NT2/D1 (cell line): Measurements from ENCODE around the gene PXT1.
A peak's percentile ranks its signal among the peaks of the same experiment; 100 is the strongest.

ENCODE experiments used
- DNase-seq: peaks from one replicate; pipeline ENCODE4 v3.0.0-alpha.2; 2011; ENCODE audit warnings: low read depth, low spot score
- H3K27me3 ChIP-seq: 2 replicates; pipeline ENCODE4 v1.6.0; 2011; ENCODE audit warnings: mild to moderate bottlenecking; ENCODE audit not compliant: insufficient read length, insufficient read depth
- H3K36me3 ChIP-seq: 2 replicates; pipeline ENCODE4 v1.6.1; 2011; ENCODE audit warnings: mild to moderate bottlenecking, low read length, mixed read lengths; ENCODE audit not compliant: insufficient read depth, insufficient read length
- H3K4me1 ChIP-seq: 2 replicates; pipeline ENCODE4 v1.5.1; 2011; ENCODE audit not compliant: insufficient read depth, insufficient read length
- H3K4me3 ChIP-seq: 2 replicates; pipeline ENCODE4 v1.5.1; 2011; ENCODE audit warnings: low read depth; ENCODE audit not compliant: insufficient read length
- H3K9ac ChIP-seq: 2 replicates; pipeline ENCODE4 v1.6.0; 2011; ENCODE audit warnings: low read depth; ENCODE audit not compliant: insufficient read length
- H3K9me3 ChIP-seq: 2 replicates; pipeline ENCODE4 v1.5.1; 2011; ENCODE audit warnings: mild to moderate bottlenecking, low read length; ENCODE audit not compliant: insufficient read depth
- SUZ12 ChIP-seq: IDR thresholded peaks from 2 replicates; pipeline ENCODE4 v1.6.1; 2011; ENCODE audit not compliant: insufficient read length, insufficient read depth; ENCODE audit errors: extremely low read depth
- YY1 ChIP-seq: IDR thresholded peaks from 2 replicates; pipeline ENCODE4 v1.6.1; 2011; ENCODE audit not compliant: insufficient read length, insufficient read depth
- ZNF274 ChIP-seq: IDR thresholded peaks from 2 replicates; pipeline ENCODE4 v1.6.1; 2011; ENCODE audit warnings: mild to moderate bottlenecking, low read depth, low read length

The PXT1 gene

GRCh38 chr6:36443471-36444428 is 1.1 kb upstream of the PXT1 start:
- TF ChIP-seq ZNF274 = no peak
- no peak for TF ChIP-seq SUZ12
- TF ChIP-seq YY1 = no peak
- Histone ChIP-seq H3K4me1 (peaks cover 2% of the 10 kb centered on the region), H3K9me3 (0 out of 2 replicates have a peak, but pooled peaks cover 6% of the 10 kb centered on the region), H3K36me3 (peaks cover 20% of the 10 kb centered on the region), H3K27me3 (no peaks in the 10 kb centered on the region), H3K4me3 (peak overlapping the region; percentile 86), H3K9ac (peak overlapping the region; percentile 94)
- DNase-seq = no peak

GRCh38 chr6:36442103-36442670 is 467 bp downstream of the PXT1 start:
- DNase-seq = no peak
- Histone ChIP-seq H3K27me3 (no peaks in the 10 kb centered on the region), H3K9me3 (no peaks in the 10 kb centered on the region), H3K36me3 (peaks cover 10% of the 10 kb centered on the region), H3K4me1 (peaks cover 2% of the 10 kb centered on the region), H3K4me3 (peak overlapping the region; percentile 86), H3K9ac (peak overlapping the region; percentile 94)
- TF ChIP-seq SUZ12 = no peak
- no peak for TF ChIP-seq YY1
- TF ChIP-seq ZNF274 = no peak

GRCh38 chr6:36441307-36441894 is 1.3 kb downstream of the PXT1 start:
- Histone ChIP-seq H3K36me3 (peaks cover 10% of the 10 kb centered on the region), H3K4me3 (no peak overlapping the region), H3K4me1 (peaks cover 2% of the 10 kb centered on the region), H3K9me3 (no peaks in the 10 kb centered on the region), H3K27me3 (no peaks in the 10 kb centered on the region), H3K9ac (no peak overlapping the region)
- peak; percentile 78 for DNase-seq
- no peak for TF ChIP-seq ZNF274
- no peak for TF ChIP-seq SUZ12
- no peak for TF ChIP-seq YY1

- H3K4me1 ChIP-seq = no peaks in the 10 kb centered on the region
- TF ChIP-seq YY1 = no peak
- TF ChIP-seq SUZ12 = no peak
These were observed 6.2 kb downstream of the PXT1 start for GRCh38 chr6:36436466-36436865.

GRCh38 chr6:36432151-36432671 is 10.4 kb downstream of the PXT1 start:
- TF ChIP-seq YY1 (no peak), SUZ12 (no peak), ZNF274 (no peak)
- H3K9me3 ChIP-seq = no peaks in the 10 kb centered on the region
- DNase-seq = no peak
- no peaks in the 10 kb centered on the region for H3K36me3 ChIP-seq
- H3K4me1 ChIP-seq = no peaks in the 10 kb centered on the region
- no peak overlapping the region for H3K9ac ChIP-seq
- H3K4me3 ChIP-seq = no peak overlapping the region
- no peaks in the 10 kb centered on the region for H3K27me3 ChIP-seq

More at GRCh38 chr6:36436466-36436865, 6.2 kb downstream of the PXT1 start:
- Histone ChIP-seq H3K36me3 (no peaks in the 10 kb centered on the region), H3K9me3 (no peaks in the 10 kb centered on the region), H3K27me3 (no peaks in the 10 kb centered on the region), H3K4me3 (no peak overlapping the region), H3K9ac (no peak overlapping the region)
- DNase-seq = no peak

- Histone ChIP-seq H3K9me3 (no peaks in the 10 kb centered on the region), H3K9ac (no peak overlapping the region), H3K4me3 (no peak overlapping the region), H3K36me3 (no peaks in the 10 kb centered on the region), H3K27me3 (no peaks in the 10 kb centered on the region), H3K4me1 (no peaks in the 10 kb centered on the region)
- TF ChIP-seq SUZ12 (no peak), ZNF274 (no peak), YY1 (no peak)
- no peak for DNase-seq
These were observed 11.5 kb downstream of the PXT1 start for GRCh38 chr6:36431197-36431596.

- no peak for DNase-seq
- Histone ChIP-seq H3K4me3 (no peak overlapping the region), H3K9me3 (no peaks in the 10 kb centered on the region), H3K9ac (no peak overlapping the region), H3K36me3 (no peaks in the 10 kb centered on the region), H3K27me3 (no peaks in the 10 kb centered on the region), H3K4me1 (no peaks in the 10 kb centered on the region)
- no peak for TF ChIP-seq SUZ12
- no peak for TF ChIP-seq ZNF274
- no peak for TF ChIP-seq YY1
These were observed 12.3 kb downstream of the PXT1 start for GRCh38 chr6:36430351-36430750.
